Stimulated activated CD4-positive, alpha-beta T cell treated with anti-CD3 and anti-CD28 coated beads, Interleukin-1b, Interleukin-23, amount 100 ng/mL, for 48 hours (primary cell): ENCODE measurements around the gene ZFX.
"Not testable (repeated sequence)": the region's sequence is repeated elsewhere in the genome, so short reads cannot be mapped to it uniquely, and the experiment has no call there.

ENCODE experiments used
- DNase-seq: peaks from one replicate; pipeline ENCODE4 v3.0.0-alpha.2; 2020

The ZFX gene

DNA sequence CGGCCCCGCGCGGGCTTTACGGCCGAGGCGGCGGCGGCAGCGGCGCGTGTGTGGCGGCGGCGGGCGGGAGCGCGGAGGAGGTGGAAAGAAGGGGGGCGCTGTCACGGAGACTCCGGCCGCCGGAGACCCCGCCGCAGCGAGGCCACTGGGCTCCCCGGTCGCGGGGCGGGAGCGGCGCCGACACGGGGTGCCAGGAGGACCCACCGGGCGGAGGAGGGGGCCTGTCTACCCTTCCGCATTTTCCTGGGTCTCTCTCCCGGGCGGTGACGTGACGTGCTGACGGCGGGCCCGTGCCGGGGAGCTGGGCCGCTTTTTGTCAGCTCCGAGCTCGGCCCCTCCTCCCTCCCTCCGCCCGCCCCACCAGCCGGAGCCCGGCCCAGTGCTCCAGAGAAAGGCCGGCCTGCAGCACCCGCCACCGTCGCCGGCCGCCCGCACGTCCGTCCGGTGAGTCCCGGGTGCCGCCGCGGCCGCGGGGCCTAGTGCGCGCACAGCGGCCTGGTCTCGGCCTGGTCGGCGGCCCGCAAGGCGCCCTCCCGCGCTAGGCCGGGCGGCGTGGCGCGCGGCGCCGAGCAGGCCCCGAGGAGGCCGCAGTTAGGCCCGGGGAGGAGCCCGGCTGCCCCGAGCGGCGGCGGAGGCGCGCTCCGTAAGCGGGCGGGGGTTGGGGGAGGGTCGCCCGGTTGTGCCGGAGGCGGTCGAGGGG is at the start of gene ZFX:
Gene ZFX, plus strand, starts transcription at position 379 of the 700 bp plus-strand sequence. CDS start 23,014 bp downstream, outside the sequence.
- DNase-seq = peak; percentile 51

GRCh38 chrX:24100713-24101112 is 48.8 kb upstream of the ZFX start:
- DNase-seq = no peak

- DNase-seq = no peak
Measured at GRCh38 chrX:24110069-24110468, 39.5 kb upstream of the ZFX start.

DNA sequence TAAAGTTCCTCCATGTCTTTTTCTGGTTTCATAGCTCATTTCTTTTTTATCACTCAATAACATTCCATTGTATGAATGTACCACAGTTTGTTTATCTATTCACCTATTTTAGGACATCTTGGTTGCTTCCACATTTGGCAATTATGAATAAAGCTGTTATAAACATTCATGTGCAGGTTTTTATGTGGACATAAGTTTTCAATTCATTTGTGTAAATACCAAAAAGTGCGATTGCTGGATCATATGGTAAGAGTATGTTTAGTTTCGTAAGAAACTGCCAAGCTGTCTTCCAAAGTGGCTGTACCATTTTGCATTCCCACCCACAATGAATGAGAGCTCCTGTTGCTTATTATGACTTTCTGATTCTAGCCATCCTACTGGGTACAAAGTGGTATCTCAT is 36.3 kb upstream of the ZFX start:
- DNase-seq = no peak

DNA sequence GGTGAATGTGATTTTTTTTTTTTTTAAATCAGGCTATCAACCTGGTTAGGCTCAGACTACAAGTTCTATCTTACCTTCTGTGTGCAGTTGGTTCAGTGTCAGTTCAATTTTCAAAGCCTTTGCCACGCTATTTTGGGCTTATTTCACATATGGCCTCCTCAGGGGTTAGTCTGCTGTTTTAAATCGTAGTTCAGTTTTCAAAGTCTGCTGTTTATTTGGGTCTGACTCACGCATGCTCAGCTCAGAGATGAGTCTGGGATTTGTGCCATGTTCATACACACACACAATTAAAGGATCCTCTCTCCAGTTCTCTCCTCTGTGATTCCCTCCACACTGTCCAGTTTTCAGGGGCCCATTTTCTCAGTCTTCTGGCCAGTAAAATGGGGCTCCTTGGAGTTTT is 32.3 kb upstream of the ZFX start:
- no peak for DNase-seq

DNA sequence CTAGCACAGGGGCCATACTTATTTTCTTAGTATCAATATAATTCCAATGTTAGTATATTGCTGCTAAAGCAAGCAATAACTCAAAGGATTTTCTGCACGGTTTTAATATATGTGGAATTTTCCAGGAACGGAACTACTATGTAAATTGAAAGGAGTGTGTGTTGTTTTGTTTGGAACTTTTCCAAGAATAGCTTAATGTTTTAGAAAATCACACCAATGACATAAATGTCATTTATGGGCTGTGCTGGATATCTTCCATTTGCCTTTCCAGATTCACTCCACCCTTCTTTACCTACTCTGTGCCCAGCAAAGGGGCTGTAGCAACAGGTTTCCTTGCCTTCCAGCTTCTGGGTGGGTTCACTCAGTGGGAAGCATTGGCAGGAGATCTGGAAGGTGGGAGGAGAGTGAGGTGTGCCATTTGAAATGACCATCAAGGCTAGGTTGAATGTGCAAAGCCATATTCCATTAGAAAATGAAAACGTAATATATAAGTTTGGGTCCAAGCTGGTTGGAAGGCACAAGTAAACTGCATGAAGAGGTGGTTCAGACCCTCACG is 25.2 kb upstream of the ZFX start:
- no peak for DNase-seq

GRCh38 chrX:24125028-24125612 is 24.4 kb upstream of the ZFX start:
- no peak for DNase-seq

- no peak for DNase-seq
Measured at GRCh38 chrX:24131476-24131875, 18.1 kb upstream of the ZFX start.

DNA sequence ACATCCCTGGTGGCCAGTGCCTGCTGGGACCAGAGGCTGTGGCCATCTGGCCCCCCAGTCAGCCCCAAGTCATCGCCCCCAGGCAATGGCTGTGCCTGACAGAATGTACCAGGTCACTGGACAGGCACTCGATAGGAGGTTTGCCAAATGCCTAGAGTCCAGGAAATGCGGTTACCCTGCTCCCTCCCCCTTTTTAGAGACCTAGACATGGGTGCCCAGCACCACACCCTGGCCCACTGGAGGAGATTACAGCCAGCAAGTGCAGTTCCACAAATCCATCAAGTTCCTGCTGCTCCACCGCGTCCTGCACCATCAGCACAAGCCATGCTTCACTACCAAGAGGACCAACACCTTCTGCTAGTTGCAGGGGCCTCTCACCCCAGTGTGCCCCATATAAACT is 16.2 kb upstream of the ZFX start:
- no peak for DNase-seq

GRCh38 chrX:24135768-24136167 is 13.8 kb upstream of the ZFX start:
- not testable (repeated sequence) for DNase-seq

DNA sequence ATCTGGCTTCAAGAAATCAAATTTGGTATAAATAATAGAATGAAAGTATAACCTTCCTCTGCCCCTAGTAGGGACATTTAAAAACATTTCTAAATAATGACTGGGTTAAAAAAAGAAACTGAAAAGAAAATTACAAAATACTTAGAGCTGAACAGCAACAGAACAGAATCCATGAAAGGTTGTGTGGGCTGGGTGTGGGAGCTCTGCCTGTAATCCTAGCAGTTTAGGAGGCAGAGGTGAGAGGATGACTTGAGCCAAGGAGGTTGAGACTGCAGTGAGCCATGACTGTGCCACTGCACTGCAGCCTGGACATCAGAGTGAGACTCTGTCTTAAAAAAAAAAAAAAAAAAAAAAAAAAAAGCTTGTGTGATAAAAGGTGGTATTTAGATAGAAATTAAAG is 12.3 kb upstream of the ZFX start:
- DNase-seq = no peak

DNA sequence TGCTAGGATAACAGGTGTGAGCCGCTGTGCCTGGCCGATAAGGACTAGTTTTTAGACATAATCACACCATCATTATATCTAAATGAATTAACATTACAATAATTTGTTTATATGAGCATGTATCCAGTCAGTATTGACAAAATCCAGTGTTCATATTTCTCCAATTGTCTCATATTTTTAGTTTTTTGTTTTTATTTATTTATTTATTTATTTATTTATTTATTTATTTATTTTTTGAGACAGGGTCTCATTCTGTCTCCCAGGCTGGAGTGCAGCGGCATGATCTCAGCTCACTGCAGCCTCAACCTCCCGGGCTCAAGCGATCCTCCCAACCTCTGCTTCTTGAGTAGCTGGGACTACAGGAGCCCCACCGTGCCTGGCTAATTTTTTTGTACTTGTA is 5.5 kb upstream of the ZFX start:
- DNase-seq = not testable (repeated sequence)

GRCh38 chrX:24144528-24144927 is 5.0 kb upstream of the ZFX start:
- DNase-seq = no peak

GRCh38 chrX:24145303-24146186 is 4.0 kb upstream of the ZFX start:
- no peak for DNase-seq

- DNase-seq = no peak
Measured at GRCh38 chrX:24146283-24146949, 3.1 kb upstream of the ZFX start.

DNA sequence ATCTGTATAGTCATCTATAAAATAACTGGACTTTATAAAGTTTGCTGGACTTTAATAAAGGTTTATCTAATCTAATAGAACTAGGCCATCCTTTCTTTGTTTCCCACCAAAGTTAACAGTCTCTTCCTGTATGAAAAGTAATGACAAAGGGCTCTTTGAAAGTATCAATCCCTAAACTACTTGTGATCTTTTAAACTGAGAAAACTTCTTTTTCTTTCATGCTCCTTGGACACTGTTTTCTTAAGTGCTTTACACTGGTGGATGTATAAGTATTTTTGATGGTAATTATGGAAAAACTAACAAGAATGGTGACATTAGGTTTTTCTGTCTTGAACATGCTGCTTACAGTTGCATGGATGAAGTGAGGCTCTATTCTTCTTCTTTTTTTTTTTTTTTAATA is 2.4 kb upstream of the ZFX start:
- DNase-seq = no peak

GRCh38 chrX:24148121-24148520 is 1.4 kb upstream of the ZFX start:
- no peak for DNase-seq

DNA sequence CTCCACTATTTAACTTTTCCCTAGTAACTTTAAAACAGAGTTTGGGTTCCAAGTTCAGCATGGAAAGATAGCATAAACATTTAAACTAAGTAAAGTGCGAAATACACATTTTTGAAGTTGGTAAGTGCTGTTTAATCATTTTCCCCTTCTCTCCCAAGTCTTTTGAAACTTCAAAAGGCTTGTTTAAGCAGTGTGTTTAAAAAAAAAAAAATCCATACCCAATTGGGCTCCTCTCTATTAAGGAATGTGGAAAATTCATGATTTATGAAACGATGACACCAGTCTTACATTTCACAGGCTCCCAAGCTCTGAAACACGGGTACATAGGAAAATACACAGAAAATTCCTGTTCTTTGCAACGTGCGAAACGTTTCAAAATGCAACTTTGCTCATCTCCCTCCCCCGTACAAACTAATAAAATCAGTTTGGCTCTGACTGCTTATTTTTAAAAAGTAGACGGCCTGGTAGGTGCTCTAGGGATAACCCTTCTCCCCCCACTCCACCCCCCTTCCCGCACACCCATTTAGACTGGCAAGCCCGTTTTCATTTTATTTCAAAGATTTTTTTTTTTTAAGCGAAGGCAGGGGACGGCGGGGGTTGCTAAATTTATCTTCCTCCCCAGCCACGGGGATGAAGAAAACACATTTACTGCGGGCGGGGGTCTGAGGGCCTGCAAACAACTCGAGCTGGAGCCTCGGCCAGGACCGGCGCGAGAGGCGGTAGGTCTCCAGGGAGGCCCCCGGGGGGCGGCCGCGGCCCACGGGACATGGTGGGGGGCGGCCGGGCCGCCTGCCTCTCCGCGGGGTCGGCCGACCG is 786 bp upstream of the ZFX start:
- no peak for DNase-seq

DNA sequence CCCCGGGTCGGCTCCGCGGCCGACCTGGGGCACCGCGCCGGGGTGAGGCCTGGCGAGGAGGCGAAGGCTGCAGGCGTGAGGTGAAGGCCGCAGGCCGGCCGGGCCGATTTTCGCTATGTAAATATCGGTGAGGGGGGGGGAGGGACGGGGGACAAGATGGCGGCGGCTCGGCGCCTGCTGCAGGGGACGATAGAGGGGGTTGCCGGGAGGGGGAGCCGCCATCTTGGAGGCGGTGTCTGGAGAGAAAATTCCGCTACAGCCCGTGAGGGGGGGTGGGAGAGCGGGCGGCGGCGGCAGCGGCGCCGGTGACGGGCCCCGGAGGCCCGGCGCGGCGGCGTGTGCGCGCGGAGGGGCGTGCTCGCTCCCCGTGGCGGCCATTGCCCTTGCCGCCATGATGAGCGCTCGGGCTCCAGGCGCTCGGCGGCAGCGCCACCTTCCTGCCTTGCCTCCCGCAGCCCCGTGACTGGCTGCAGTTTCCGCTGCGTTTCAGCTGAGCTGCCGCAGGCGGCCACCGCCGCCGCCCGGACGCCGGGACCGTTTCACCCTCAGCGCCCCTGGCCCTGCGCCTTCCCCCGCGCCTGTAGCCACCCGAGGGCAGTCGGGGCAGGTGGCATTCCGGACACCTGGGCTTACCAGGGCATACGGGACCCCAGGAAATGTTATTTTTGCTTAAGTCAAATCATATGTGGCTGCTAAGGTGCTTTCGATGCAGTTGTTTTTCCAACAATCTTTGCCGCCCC is 692 bp downstream of the ZFX start:
- DNase-seq = peak; percentile 85

DNA sequence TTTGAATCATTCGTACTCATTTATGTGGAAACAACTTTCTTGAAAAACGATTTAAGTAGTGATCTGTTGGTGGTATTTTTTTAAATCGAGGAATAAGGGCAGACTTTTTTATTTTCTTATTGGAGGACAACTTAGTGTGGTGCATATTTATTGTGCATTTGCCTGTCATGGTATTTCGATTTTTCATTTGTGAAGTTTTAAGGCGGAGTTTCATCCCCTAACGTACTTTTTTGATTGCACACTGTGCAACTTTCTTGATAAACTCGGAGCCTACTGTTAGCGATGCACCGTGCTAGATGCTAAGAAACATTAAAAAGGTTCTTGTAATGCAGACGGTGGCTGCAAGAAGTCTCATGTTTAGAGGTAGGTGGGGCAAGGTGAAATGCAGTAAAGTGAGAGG is 1.4 kb downstream of the ZFX start:
- no peak for DNase-seq

GRCh38 chrX:24151513-24151912 is 2.0 kb downstream of the ZFX start:
- DNase-seq = no peak
